ENCODE measurements around the gene USP47.

USP47 gene

GRCh38 chr11:11942668-11943067, 100.9 kb downstream of the USP47 start:
- no peak for DNase-seq (ENCODE audit: low spot score)

- DNase-seq (ENCODE audit: low spot score) = no peak
Measured at GRCh38 chr11:11944444-11944843, 102.7 kb downstream of the USP47 start.

- no peak for DNase-seq (ENCODE audit: low spot score)
Measured at GRCh38 chr11:11946180-11946579, 104.4 kb downstream of the USP47 start.

- DNase-seq (ENCODE audit: low spot score) = no peak
Measured at GRCh38 chr11:11946878-11947277, 105.1 kb downstream of the USP47 start.

GRCh38 chr11:11947825-11948224, 106.1 kb downstream of the USP47 start:
- DNase-seq (ENCODE audit: low spot score) = no peak

GRCh38 chr11:11948242-11948947, 106.6 kb downstream of the USP47 start:
- no peak for DNase-seq (ENCODE audit: low spot score)

GRCh38 chr11:11949482-11949881, 107.7 kb downstream of the USP47 start:
- DNase-seq (ENCODE audit: low spot score) = no peak

GRCh38 chr11:11952036-11952435, 110.3 kb downstream of the USP47 start:
- DNase-seq (ENCODE audit: low spot score) = no peak

GRCh38 chr11:11956006-11956405, 114.2 kb downstream of the USP47 start:
- no peak for DNase-seq (ENCODE audit: low spot score)

- DNase-seq (ENCODE audit: low spot score) = no peak
Measured at GRCh38 chr11:11958403-11959231, 116.8 kb downstream of the USP47 start.

GRCh38 chr11:11959601-11960000, 117.8 kb downstream of the USP47 start:
- DNase-seq (ENCODE audit: low spot score) = no peak

- DNase-seq (ENCODE audit: low spot score) = no peak
Measured at GRCh38 chr11:11960687-11961086, 118.9 kb downstream of the USP47 start.

- no peak for DNase-seq (ENCODE audit: low spot score)
Measured at GRCh38 chr11:11961399-11962028, 119.7 kb downstream of the USP47 start.

GRCh38 chr11:11963067-11963466, 121.3 kb downstream of the USP47 start:
- no peak for DNase-seq (ENCODE audit: low spot score)

GRCh38 chr11:11963842-11964773, 122.3 kb downstream of the USP47 start:
- DNase-seq (ENCODE audit: low spot score) = no peak

- DNase-seq (ENCODE audit: low spot score) = no peak
Measured at GRCh38 chr11:11964774-11965150, 123.0 kb downstream of the USP47 start.

GRCh38 chr11:11965192-11965591, 123.4 kb downstream of the USP47 start:
- DNase-seq (ENCODE audit: low spot score) = no peak

GRCh38 chr11:11965656-11966353, 124.0 kb downstream of the USP47 start:
- DNase-seq (ENCODE audit: low spot score) = no peak

- no peak for DNase-seq (ENCODE audit: low spot score)
Measured at GRCh38 chr11:11966354-11966741, 124.6 kb downstream of the USP47 start.

GRCh38 chr11:11966826-11967668, 125.3 kb downstream of the USP47 start:
- DNase-seq (ENCODE audit: low spot score) = peak; percentile 86
